ENCODE measurements around the gene FMNL3.
"Not testable (repeated sequence)": the region's sequence is repeated elsewhere in the genome, so short reads cannot be mapped to it uniquely, and the experiment has no call there.

Gene FMNL3

GRCh38 chr12:49716553-49716952 lies 9.3 kb upstream of the FMNL3 start:
- no peak for DNase-seq (ENCODE audit: low spot score)

- not testable (repeated sequence) for DNase-seq (ENCODE audit: low spot score)
These were observed 6.7 kb upstream of the FMNL3 start for GRCh38 chr12:49713952-49714351.

GRCh38 chr12:49708851-49709250 lies 1.6 kb upstream of the FMNL3 start:
- DNase-seq (ENCODE audit: low spot score): no peak

- no peak for DNase-seq (ENCODE audit: low spot score)
These were observed 575 bp upstream of the FMNL3 start for GRCh38 chr12:49707812-49708147.

- peak; percentile 5 for DNase-seq (ENCODE audit: low spot score)
These were observed 666 bp downstream of the FMNL3 start for GRCh38 chr12:49706351-49707127.

GRCh38 chr12:49705479-49706134 lies 1.6 kb downstream of the FMNL3 start:
- no peak for DNase-seq (ENCODE audit: low spot score)

- DNase-seq (ENCODE audit: low spot score): peak; percentile 27
These were observed 3.5 kb downstream of the FMNL3 start for GRCh38 chr12:49703647-49704137.

GRCh38 chr12:49702676-49703215 lies 4.5 kb downstream of the FMNL3 start:
- no peak for DNase-seq (ENCODE audit: low spot score)

GRCh38 chr12:49702009-49702408 lies 5.2 kb downstream of the FMNL3 start:
- DNase-seq (ENCODE audit: low spot score): no peak

GRCh38 chr12:49698619-49699545 lies 8.3 kb downstream of the FMNL3 start:
- DNase-seq (ENCODE audit: low spot score): peak; percentile 27

GRCh38 chr12:49697808-49698207 lies 9.4 kb downstream of the FMNL3 start:
- no peak for DNase-seq (ENCODE audit: low spot score)

GRCh38 chr12:49696723-49697122 lies 10.5 kb downstream of the FMNL3 start:
- no peak for DNase-seq (ENCODE audit: low spot score)

- no peak for DNase-seq (ENCODE audit: low spot score)
These were observed 13.2 kb downstream of the FMNL3 start for GRCh38 chr12:49693931-49694444.

- DNase-seq (ENCODE audit: low spot score): no peak
These were observed 14.4 kb downstream of the FMNL3 start for GRCh38 chr12:49692851-49693250.

- DNase-seq (ENCODE audit: low spot score): no peak
These were observed 17.4 kb downstream of the FMNL3 start for GRCh38 chr12:49689785-49690184.

- no peak for DNase-seq (ENCODE audit: low spot score)
These were observed 18.0 kb downstream of the FMNL3 start for GRCh38 chr12:49689237-49689636.

- DNase-seq (ENCODE audit: low spot score): no peak
These were observed 19.3 kb downstream of the FMNL3 start for GRCh38 chr12:49687941-49688340.

GRCh38 chr12:49684310-49684854 lies 22.8 kb downstream of the FMNL3 start:
- no peak for DNase-seq (ENCODE audit: low spot score)

- DNase-seq (ENCODE audit: low spot score): no peak
These were observed 23.5 kb downstream of the FMNL3 start for GRCh38 chr12:49683599-49684309.

- no peak for DNase-seq (ENCODE audit: low spot score)
These were observed 27.1 kb downstream of the FMNL3 start for GRCh38 chr12:49680075-49680474.

GRCh38 chr12:49678711-49679110 lies 28.5 kb downstream of the FMNL3 start:
- DNase-seq (ENCODE audit: low spot score): no peak
